ENCODE data around the gene IPO13. TPM values are rescaled to one million over a fixed set of nuclear protein-coding genes. Genes with fewer than 3 reads are reported as not detected.

The IPO13 gene
- total RNA-seq, 1 donor from 2014 or later = 34.6 TPM

- no peak for DNase-seq (ENCODE audit: extremely low spot score in 2 of 2)
- Histone ChIP-seq H3K4me3 (peak overlapping the region; percentile 38 to 50), H3K9me3 (no peaks in the 10 kb centered on the region), H3K36me3 (no peaks in the 10 kb centered on the region), H3K27me3 (no peaks in the 10 kb centered on the region), H3K4me1 (peaks cover 66% of the 10 kb centered on the region), H3K27ac (peak overlapping the region; percentile 11)
- TF ChIP-seq POLR2A (IDR thresholded peaks at IDR 0.05) = no peak
- peak; percentile 51 to 91 (median 78) for TF ChIP-seq CTCF (IDR thresholded peaks at IDR 0.05)
- peak in 1 of 2 donors; percentile 10 for TF ChIP-seq POLR2AphosphoS5 (IDR thresholded peaks at IDR 0.05; ENCODE audit: insufficient read depth in 1 of 2, low read depth in 1 of 2)
- intact Hi-C loops (cut with DNase I) = loop anchor here (5.0 kb wide), 1 partner anchor 172 kb away; no protein-coding TSS in a partner anchor
Observed at GRCh38 chr1:43934101-43934985, 12.4 kb upstream of the IPO13 start.

- intact Hi-C loops (cut with DNase I) = loop anchor here (5.0 kb wide), 1 partner anchor 173 kb away; no protein-coding TSS in a partner anchor
- Histone ChIP-seq H3K4me1 (peaks cover 64% of the 10 kb centered on the region), H3K27ac (no peak overlapping the region), H3K4me3 (no peak overlapping the region), H3K36me3 (no peaks in the 10 kb centered on the region), H3K27me3 (no peaks in the 10 kb centered on the region), H3K9me3 (no peaks in the 10 kb centered on the region)
- TF ChIP-seq POLR2AphosphoS5 (IDR thresholded peaks at IDR 0.05; ENCODE audit: insufficient read depth in 1 of 2, low read depth in 1 of 2) = no peak
- TF ChIP-seq CTCF (IDR thresholded peaks at IDR 0.05) = no peak
- no peak for TF ChIP-seq POLR2A (IDR thresholded peaks at IDR 0.05)
- no peak for DNase-seq (ENCODE audit: extremely low spot score in 2 of 2)
Observed at GRCh38 chr1:43934986-43935324, 11.8 kb upstream of the IPO13 start.

- TF ChIP-seq CTCF (IDR thresholded peaks at IDR 0.05) (no peak), POLR2AphosphoS5 (IDR thresholded peaks at IDR 0.05; ENCODE audit: insufficient read depth in 1 of 2, low read depth in 1 of 2) (no peak), POLR2A (IDR thresholded peaks at IDR 0.05) (no peak)
- H3K4me3 ChIP-seq = peak overlapping the region; percentile 32 to 61
- no peaks in the 10 kb centered on the region for H3K9me3 ChIP-seq
- no peaks in the 10 kb centered on the region for H3K36me3 ChIP-seq
- DNase-seq (ENCODE audit: extremely low spot score in 2 of 2) = no peak
- intact Hi-C loops (cut with DNase I) = no loop called here
- no peak overlapping the region for H3K27ac ChIP-seq
- no peaks in the 10 kb centered on the region for H3K27me3 ChIP-seq
- peaks cover 59% of the 10 kb centered on the region for H3K4me1 ChIP-seq
Observed at GRCh38 chr1:43935711-43936427, 10.9 kb upstream of the IPO13 start.

- no peak for DNase-seq (ENCODE audit: extremely low spot score in 2 of 2)
Observed at GRCh38 chr1:43936431-43937151, 10.2 kb upstream of the IPO13 start.

More at GRCh38 chr1:43936431-43937151, 10.2 kb upstream of the IPO13 start:
- Histone ChIP-seq H3K4me3 (peak overlapping the region; percentile 32 to 61), H3K27ac (no peak overlapping the region), H3K27me3 (no peaks in the 10 kb centered on the region), H3K4me1 (peaks cover 54% of the 10 kb centered on the region), H3K9me3 (no peaks in the 10 kb centered on the region), H3K36me3 (no peaks in the 10 kb centered on the region)
- TF ChIP-seq POLR2AphosphoS5 (IDR thresholded peaks at IDR 0.05; ENCODE audit: insufficient read depth in 1 of 2, low read depth in 1 of 2) = no peak
- no peak for TF ChIP-seq CTCF (IDR thresholded peaks at IDR 0.05)
- no peak for TF ChIP-seq POLR2A (IDR thresholded peaks at IDR 0.05)
- intact Hi-C loops (cut with DNase I) = no loop called here

Measured in vagina (tissue), 2 donors.